ENCODE results near the gene TRMT1.
A peak's percentile ranks its signal among the peaks of the same experiment; 100 is the strongest.

TRMT1 gene

DNA sequence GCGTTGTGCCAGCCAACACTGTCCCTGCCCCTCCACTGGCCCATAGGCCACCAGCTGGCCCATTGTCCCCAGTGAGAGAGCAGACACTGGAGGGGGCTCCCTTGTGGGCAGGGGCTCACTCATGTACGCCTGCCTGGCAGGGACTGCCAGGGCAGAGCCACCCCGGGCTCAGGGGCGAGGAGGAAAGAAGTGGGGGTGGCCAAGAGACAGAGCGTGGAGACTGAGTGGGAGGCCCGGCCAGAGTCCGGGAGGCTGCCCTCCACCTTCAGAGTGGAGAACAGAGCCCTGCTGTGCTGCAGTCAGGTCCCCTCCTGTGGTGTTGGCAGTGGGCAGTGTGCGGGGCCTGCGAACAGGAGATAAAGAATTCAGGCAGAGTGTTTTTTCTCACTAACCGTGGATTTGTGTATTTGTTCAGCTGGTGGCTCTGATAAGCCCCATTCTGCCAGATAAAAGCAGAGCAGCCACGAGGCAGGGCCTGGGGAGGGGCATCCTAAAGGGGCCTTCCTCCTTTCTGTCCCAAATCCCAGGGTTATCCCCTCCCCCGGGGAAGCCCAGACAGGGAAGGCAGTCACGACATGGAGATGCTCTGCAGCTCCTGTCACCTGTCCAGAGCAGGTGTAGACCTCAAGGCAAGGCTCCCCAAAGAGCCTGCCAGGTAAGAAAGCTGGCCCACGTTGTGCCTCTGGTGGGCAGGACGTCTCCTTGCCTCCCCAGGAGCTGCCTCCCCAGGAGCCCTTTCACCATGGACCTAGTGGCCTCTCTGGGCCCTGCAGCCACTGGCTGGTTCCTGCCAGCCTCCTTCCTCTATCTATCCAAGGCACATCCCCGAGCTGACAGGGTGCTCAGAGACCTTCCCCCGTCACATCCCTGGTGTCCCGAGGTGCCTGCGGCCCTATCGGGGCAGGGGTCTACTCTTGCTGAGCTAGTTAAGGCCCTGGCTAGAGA, 46.9 kb downstream of the TRMT1 start:
- DNase-seq: no peak

DNA sequence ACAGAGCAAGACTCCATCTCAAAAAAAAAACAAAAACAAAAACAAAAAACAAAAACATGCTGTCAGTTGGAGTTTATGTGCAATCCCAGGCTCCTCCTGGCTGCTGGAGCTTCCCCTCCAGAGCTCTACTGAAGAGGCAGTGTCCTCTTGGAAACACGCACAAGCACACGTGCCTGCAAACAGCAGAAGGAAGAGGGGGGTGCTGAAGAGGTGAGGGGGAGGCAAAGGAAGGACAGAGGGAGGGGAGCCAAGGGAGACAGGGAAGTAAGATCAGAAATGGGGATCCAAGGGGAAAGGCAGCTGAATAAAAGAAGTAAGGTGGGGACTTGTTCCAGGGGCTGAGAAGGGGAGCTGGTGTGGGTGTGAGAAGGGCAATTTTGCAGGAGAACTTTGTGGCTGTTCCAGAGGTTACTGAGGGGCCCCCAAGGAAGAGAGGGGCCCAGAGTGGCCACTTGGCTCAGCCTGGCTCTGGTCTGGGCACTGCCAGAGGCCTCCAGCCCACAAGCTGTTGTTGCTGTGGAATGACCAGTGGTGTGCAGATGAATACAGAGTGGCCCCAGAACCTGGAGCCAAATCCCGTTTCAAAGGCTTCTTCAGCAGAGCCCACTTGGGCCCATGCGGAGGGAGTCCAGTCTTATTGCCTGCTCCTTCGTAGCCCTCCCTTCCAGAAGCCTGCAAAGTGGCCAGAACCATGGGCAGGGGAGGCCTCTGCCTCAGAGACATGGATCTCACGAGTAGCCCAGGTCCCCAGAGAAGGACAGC, 48.3 kb downstream of the TRMT1 start:
- DNase-seq: no peak

DNA sequence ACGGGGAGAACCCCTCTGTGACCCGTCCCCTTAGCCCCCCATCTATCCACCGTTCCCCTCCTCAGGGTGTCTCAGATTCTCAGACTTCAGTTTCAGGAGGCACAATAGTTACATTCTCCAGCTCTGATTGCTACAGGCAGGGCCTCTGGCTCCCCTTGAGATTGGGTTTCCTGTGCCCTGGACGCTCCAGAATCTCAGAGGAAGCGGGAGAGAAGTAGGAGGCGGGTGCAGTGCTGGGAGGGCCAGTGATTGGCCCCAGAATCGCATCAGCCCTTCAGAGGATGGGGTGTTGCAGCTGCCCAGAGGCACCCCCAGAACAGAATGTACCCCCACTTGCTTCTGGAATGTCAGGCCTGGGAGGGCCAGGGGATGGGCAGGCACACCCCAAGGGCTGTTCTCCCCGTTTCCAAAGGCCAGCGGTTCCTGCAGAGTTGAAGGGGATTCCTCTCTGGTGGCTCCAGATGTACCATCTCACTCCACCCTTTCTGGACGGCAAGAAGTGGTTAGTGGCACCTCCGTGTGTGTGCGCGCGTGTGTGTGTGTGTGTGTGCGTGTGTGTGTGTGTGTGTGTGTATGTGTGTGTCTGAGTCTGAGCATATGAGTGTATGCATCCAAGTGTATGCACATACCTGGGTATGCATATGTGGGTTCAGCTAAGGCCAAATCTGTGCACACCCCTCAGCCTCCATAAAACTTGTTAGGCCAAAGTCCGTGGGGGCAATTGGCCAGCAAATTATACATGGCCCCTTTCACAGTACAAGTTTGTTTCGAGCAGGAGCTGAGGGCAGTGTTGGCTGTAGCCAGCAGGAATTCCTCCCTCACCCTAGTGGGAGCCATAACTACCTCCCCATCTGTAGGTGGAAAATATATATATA, 49.4 kb downstream of the TRMT1 start:
- no peak for DNase-seq

DNA sequence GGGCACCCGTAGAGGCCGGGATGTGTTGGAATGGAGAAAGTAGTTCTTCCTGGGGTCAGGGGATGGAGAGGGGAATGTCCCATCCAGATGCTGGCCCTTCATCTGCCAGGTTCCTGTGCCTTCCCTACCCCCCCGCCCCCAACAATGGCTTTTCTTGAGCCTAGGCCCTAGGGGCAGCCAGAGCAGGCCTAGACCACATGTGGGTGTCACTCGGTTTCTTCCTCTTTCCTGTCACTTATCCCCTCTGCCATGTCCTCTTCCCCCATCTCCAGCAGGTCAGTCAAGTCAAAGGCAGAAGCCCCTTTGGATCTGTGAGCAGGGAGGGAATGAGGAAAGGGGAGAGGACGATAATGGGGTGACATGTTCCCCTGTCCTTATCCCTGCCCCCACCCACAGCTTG, 50.3 kb downstream of the TRMT1 start:
- no peak for DNase-seq

DNA sequence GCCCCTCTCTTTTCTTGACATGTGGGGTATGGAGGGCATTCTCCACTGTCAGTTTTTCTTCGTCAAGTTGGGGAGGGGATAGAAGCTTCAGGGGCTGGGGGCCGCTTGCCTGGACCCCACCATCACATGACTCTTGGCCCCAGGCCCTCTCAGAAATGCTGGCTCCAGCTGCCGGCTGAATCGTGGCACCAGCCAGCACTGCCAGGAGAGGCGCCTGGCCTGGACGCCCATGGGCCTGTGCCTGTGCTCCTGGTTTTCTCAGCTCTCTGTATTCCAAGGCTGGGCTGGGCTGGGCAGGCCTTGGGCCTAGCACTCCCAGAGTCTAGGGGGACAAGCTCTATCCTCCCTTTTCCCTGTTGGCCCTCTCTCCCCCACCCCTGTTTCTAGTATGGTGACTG, 52.4 kb downstream of the TRMT1 start:
- DNase-seq: no peak

DNA sequence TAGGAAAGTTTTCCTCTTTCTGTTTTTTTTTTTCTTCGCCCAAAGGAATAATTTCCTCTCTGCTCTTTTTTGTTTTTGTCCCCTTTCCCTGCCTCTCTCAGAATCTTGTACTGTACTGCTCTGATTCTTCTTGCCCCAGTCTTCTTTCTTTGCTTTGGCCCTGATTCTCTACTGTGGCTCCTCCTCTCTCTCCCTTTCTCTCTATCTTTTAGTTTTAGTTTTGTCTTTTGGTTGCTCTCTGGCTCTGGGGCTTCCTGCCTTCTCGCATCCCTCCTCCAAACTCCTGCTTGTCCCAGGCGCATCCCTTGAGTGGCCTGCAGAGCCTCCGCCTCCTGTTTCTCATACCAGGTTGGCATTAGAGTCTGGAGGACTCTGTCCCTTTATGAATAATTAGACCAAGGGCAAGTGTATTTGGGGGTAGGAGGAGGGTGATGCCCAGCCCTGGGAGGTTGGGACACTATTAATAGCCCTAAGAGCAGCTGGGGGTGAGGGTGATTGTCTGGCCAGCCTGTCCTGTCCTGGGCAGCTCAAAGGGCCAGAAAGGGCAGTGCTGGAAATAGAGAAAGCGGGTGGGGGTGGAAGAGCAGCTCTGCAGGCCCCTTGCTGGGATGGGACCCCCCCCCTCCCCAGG, 53.0 kb downstream of the TRMT1 start:
- no peak for DNase-seq

DNA sequence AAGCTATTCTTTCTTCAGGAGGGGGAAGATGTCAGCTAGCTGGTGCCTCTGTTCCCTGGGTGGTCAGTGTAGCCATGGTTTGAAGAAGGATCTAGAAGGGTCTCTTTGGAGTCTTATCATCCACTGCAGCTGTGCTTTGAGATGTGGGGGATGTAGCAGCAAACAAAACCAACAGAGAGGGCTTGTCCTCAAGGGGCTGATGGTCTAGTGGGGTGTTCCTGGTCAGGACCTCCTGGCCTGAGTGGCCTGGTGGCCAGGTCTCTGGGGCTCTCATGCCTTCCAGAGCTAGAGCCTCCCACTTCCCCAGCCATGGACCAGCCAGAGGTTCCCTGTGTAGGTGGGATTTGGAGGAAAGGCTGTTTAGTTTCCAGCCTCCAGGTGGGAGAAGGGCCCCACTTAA, 54.2 kb downstream of the TRMT1 start:
- DNase-seq: no peak

DNA sequence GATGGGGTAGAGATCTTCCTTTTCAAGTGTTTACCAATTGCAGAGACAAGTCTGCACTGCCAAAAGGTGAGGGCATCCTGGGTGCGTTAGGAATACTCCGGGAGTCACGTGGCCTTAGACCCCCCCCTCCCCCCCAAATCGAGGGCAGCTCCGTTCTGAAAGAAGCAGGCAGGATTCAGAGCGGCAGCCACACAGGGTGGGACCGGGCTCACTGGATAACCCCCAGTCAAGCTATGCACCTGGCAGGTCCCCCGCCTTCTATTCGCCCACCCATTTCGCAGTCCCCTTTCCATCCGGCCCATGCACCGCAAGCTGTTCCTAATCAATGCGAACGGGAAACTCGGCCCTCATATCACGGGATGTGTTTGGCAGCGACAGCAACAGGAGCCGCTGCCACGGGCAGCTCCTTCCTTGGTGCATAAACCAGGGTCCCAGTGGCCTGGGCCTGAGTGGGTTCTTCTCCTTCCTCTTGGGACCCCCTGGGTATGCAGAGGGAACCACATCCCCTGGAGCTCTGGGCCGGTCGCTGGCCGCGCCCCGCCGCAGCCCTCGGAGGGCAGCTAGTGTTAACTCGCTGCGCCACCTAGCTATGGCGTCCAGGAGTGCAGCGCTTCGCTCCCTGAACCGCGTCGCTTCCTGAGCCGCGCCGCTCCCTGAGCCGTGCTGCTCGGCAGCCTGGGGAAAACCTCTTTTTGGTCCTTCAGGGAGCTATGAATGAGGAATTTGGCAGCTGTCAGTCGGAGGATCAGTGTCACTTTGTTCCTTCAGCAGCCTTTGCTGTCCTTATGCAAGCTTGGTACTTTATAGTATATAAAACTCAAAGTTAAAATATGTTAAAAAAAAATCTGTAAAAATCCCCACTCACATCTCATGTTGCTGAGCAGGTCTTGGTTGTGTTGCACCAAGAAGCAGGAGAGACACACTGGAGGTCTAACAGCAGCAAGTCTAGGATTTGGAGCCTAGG, 55.3 kb downstream of the TRMT1 start:
- DNase-seq: peak; percentile 48

DNA sequence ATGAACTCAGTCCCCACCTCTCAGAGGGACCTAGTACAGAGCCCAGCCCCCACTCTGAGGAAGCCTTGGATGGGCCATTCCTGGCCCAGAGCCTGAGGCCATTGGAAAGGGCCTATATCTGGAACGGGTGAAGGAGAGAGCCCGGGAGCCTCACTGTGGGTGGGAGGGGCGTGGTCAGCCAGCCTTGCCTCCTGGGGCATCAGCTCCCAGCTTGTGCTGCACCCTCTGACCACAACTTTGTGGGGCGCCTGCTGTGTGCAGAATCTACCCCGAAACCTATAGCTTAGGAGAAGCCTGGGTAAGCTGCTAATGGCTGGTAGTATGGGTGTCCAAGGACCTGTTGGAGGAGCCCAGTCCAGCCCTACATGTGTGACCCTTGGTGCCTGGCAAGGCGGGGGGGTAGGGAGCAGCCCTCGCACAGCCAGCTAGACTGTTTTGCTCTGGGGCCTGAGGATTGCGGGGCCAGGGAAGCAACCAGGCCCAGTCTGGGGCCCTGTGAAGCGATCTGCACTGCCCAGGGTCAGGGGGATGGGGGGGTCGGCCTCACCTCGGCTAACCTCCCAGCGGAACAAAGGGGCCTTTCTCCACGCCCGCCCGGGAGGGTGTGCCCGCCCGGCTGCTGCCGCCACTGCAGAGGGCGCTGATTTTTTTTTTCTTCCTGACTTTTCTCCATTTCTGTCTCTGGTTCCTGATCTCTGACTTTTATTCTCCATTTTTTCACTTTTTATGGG, 56.1 kb downstream of the TRMT1 start:
- no peak for DNase-seq

DNA sequence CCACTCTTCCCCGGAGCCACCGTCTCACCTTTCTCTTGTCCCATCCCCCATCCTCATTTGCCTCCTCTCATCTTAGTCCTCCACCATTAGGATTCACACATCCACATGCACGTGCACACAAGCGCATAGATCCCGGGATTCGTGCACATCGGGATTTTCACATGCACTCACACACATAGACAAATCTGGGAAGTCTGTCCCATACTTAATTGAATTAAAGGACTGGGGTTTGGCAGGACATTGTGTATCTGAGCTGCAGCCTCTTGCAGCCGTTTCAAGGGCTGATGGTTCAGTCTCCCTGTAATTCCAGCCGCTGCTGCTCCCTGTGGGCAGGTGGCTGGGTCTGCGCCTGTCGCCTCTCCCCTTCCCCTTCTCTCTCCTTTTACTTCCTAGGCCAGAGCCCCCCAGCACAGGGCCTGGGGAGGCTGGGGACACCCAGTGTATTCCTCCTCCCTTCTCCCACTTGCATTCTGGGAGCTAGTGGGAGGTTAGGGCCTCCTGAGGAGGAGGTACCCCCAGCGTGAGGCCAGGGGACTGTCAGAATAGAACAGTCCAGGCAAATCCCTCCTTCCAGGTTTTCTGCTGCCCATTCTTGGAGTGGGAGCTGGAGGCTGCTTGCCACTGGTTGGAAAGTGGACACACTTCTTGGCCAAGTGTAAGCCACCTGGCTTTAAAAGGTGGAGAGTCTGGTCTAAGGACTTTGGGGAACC, 57.4 kb downstream of the TRMT1 start:
- no peak for DNase-seq

DNA sequence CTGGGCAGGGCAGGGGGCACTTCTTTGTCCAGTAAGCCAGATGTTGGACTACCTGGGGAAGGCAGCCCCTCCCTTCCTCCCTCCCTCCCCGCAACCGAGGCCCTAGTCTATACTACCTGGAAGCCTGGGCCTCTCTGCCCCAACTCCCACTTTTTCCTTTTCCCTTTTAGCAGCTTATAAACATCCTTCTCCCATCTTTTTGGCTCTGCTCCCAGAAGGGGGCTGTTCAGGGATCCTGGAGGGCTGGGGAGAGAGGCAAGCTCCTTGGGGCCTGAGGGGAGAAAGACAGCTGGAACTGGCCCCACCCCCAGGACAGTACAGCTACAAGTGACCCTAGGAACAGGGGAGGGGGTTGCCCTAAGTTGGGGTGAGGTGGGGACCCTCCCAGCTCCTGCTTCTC, 58.8 kb downstream of the TRMT1 start:
- DNase-seq: no peak

DNA sequence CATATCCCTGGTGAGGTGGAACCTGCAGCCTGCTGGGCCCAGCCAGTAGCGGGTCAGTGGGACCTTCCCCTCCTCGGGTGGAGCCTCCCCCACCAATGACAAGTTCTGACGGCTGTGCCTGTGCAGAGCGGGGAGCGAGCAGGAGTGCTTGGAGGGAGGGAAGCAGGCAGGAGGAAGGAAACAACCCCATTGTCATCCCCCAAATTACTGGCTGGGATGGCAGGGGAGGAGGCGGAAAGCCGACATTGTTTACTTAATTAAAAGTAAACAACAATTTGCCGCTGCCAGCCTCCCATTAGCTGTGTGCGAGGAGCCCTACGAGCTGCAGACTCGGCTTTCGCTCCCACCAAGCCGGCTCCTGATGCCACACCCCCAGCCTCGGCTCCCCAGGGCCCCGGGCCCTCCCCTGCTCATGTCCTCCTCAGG, 59.4 kb downstream of the TRMT1 start:
- DNase-seq: peak; percentile 44

DNA sequence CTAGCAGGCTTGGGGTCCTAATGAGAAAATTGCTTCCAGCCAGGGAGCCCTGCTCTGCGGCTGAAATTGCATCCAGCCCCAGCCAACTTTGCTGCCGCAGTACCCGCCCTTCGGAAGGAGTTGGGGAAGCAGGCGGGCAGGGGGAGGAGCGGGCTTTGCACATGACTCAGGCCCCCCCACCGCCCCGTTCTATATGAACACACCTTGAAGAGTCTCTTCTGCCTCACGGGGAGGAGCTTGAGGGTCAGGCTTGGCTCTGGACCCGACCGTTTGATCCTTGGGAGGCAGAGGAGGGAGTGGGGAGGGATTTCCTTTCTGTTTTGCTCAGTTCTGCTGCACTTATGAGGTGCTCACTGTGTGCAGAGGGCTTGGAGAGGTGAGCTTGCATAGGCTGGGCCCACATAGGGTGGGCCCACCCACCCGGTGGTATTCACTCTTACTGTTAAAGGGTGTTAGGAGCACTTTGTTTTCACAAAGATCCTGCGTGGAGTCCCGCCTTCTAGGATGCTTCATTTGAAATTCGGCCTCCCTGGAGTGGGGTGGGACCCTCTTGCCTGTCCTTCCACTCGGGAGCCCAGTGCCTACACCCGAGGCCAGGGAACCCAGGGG, 60.4 kb downstream of the TRMT1 start:
- no peak for DNase-seq

DNA sequence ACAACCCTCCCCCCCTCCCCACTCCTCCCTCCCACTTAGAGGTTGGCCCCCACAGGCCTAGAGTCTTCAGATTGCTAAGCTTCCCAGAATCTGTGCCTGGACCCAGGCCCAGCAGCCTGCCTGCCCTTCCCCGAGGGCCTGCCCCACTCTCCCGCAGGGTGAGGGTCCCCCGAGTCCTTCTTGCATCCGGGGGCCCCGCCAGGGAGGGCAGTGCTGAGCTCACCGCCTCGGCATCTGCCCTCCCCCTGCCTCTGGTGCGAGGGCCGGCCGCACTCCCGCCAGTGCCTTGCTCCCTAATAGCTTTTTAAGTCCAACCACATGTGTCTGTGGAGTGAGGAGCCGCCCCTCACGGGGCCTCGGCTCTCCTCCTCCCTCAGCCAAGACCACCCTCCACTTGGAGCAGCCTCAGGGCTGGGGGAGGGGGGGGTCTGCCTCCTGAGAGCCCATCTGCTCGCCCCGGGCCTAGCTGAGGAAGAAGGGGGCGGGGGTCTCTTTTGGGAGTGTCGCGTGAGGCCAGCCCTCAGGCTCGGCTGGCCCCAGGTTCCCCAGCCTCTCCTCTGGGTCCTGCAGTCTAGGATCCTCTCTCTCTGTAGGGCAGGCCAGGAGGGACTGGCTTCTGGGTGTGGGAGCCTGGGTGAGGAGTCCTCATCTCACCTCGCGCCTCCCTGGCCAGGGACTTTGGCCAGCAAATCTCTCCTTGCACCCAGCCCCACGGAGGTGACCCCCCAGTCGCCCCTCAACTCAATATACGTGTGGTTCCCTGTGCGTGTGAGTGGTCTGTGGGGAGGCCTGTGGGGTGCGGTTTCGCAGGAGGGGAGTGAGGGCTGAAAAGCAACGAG, 61.1 kb downstream of the TRMT1 start:
- no peak for DNase-seq
